ENCODE measurements around the gene VMP1.

GRCh38 chr17:59793205-59793604, 85.8 kb downstream of the VMP1 start:
- TF ChIP-seq REST (IDR thresholded peaks at IDR 0.05) (no peak), TAF1 (conservative IDR thresholded peaks at IDR 0.05) (no peak)

Measured in liver (tissue), 2 donors.